DMS 273 (cell line): ENCODE data around the gene CRIP1.

Experiments used
- DNase-seq: peaks from one replicate; lab custom pipeline; 2025; ENCODE audit not compliant: unreplicated experiment; lab: John Stamatoyannopoulos, UW

CRIP1 gene

GRCh38 chr14:105469456-105470349 lies 17.0 kb upstream of the CRIP1 start:
- no peak for DNase-seq

- peak; percentile 78 for DNase-seq
Observed at GRCh38 chr14:105470350-105471296, 16.1 kb upstream of the CRIP1 start.

- peak; percentile 67 for DNase-seq
Observed at GRCh38 chr14:105471297-105471821, 15.3 kb upstream of the CRIP1 start.

- no peak for DNase-seq
Observed at GRCh38 chr14:105471823-105472485, 14.7 kb upstream of the CRIP1 start.

GRCh38 chr14:105472486-105472991 lies 14.1 kb upstream of the CRIP1 start:
- DNase-seq = peak; percentile 82

GRCh38 chr14:105473033-105473676 lies 13.5 kb upstream of the CRIP1 start:
- DNase-seq = peak; percentile 82

- DNase-seq = peak; percentile 96
Observed at GRCh38 chr14:105473677-105474482, 12.8 kb upstream of the CRIP1 start.

GRCh38 chr14:105474483-105475268 lies 12.0 kb upstream of the CRIP1 start, which contains the start of gene CRIP2:
Gene CRIP2 (plus strand): TSS chr14:105474821. CDS start chr14:105474863, 42 bp downstream.
- peak; percentile 87 for DNase-seq

GRCh38 chr14:105475269-105476096 lies 11.2 kb upstream of the CRIP1 start:
- DNase-seq = no peak

- no peak for DNase-seq
Observed at GRCh38 chr14:105476097-105476830, 10.4 kb upstream of the CRIP1 start.

- DNase-seq = no peak
Observed at GRCh38 chr14:105476831-105477659, 9.6 kb upstream of the CRIP1 start.

- no peak for DNase-seq
Observed at GRCh38 chr14:105477660-105478397, 8.9 kb upstream of the CRIP1 start.

- no peak for DNase-seq
Observed at GRCh38 chr14:105478398-105479251, 8.1 kb upstream of the CRIP1 start.

GRCh38 chr14:105479431-105480158 lies 7.1 kb upstream of the CRIP1 start:
- peak; percentile 46 for DNase-seq
